ENCODE results near the gene ARL2. TPM values are rescaled to one million over a fixed set of nuclear protein-coding genes. Genes with fewer than 3 reads are reported as not detected.

ARL2 gene
- total RNA-seq, 1 experiment from 2014 or later: 171 TPM

DNA sequence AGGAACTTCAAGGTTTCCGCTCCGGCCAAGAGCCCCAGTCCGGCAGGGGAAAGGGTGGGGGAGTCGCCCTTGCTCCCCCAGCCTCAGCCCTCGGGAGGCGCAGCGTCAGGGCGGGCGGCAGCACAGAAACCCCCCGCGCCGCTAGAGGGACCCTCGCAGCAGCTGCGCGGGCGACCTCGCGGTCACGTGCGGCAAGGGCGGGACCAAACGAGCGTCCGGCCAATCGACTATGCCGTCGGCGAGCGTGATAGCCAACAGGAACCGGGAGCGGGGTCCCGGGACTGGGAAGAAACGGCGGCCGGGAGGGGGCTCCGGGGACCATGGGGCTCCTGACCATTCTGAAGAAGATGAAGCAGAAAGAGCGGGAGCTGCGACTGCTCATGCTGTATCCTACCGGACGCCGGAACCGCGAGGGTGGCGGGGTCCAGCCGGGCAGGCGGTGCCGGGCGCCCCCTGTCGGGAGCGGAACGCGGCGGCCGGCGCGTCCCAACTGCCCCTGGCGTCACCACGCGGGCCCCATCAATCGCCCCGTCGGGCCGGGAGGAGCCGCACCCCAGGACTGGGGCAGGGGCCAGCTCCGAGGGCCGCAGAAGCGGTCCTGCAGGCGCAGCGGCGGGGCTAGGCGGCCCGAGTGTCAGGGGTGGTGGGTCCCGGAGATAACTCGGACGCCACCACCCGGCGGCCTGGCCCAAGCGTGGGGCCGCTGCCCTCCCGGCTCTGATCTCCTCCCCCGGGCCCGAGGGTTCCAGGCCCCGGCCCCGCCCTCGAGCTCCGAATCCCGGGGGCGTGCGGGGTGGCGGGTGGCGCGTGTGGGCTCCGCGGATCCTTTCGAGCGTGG is at the start of gene ARL2 (continued):
- TF ChIP-seq, protein P1, sequence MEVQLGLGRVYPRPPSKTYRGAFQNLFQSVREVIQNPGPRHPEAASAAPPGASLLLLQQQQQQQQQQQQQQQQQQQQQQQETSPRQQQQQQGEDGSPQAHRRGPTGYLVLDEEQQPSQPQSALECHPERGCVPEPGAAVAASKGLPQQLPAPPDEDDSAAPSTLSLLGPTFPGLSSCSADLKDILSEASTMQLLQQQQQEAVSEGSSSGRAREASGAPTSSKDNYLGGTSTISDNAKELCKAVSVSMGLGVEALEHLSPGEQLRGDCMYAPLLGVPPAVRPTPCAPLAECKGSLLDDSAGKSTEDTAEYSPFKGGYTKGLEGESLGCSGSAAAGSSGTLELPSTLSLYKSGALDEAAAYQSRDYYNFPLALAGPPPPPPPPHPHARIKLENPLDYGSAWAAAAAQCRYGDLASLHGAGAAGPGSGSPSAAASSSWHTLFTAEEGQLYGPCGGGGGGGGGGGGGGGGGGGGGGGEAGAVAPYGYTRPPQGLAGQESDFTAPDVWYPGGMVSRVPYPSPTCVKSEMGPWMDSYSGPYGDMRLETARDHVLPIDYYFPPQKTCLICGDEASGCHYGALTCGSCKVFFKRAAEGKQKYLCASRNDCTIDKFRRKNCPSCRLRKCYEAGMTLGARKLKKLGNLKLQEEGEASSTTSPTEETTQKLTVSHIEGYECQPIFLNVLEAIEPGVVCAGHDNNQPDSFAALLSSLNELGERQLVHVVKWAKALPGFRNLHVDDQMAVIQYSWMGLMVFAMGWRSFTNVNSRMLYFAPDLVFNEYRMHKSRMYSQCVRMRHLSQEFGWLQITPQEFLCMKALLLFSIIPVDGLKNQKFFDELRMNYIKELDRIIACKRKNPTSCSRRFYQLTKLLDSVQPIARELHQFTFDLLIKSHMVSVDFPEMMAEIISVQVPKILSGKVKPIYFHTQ (CRISPR knock-in tag; IDR thresholded peaks at IDR 0.05): no peak
- TF ChIP-seq, protein P2, sequence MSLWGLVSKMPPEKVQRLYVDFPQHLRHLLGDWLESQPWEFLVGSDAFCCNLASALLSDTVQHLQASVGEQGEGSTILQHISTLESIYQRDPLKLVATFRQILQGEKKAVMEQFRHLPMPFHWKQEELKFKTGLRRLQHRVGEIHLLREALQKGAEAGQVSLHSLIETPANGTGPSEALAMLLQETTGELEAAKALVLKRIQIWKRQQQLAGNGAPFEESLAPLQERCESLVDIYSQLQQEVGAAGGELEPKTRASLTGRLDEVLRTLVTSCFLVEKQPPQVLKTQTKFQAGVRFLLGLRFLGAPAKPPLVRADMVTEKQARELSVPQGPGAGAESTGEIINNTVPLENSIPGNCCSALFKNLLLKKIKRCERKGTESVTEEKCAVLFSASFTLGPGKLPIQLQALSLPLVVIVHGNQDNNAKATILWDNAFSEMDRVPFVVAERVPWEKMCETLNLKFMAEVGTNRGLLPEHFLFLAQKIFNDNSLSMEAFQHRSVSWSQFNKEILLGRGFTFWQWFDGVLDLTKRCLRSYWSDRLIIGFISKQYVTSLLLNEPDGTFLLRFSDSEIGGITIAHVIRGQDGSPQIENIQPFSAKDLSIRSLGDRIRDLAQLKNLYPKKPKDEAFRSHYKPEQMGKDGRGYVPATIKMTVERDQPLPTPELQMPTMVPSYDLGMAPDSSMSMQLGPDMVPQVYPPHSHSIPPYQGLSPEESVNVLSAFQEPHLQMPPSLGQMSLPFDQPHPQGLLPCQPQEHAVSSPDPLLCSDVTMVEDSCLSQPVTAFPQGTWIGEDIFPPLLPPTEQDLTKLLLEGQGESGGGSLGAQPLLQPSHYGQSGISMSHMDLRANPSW (CRISPR knock-in tag; conservative IDR thresholded peaks at IDR 0.05; ENCODE audit: low read depth): 0 out of 2 replicates have a peak, but pooled peaks have one; percentile 70
- TF ChIP-seq ESRRA (CRISPR knock-in tag; IDR thresholded peaks at IDR 0.05; ENCODE audit: borderline replicate concordance) (peak; percentile 78; the same call in 1 of the 2 replicates), ELF4 (CRISPR knock-in tag; IDR thresholded peaks at IDR 0.05; ENCODE audit: low read depth) (0 out of 2 replicates have a peak, but pooled peaks have one; percentile 25), IRF2 (CRISPR knock-in tag; IDR thresholded peaks at IDR 0.05; ENCODE audit: borderline replicate concordance, low read depth) (no peak), TEAD1 (CRISPR knock-in tag; IDR thresholded peaks at IDR 0.05) (peak; percentile 22; the same call in 1 of the 2 replicates), MYBL2 (CRISPR knock-in tag; IDR thresholded peaks at IDR 0.05) (peak; percentile 8; the same call in 1 of the 2 replicates), PRRX2 (CRISPR knock-in tag; IDR thresholded peaks at IDR 0.05) (no peak), KAT7 (CRISPR knock-in tag; IDR thresholded peaks at IDR 0.05; ENCODE audit: borderline replicate concordance) (peak; percentile 79; the same call in 1 of the 2 replicates), GTF2I (CRISPR knock-in tag; conservative IDR thresholded peaks at IDR 0.05) (no peak), ZNF396 (CRISPR knock-in tag; IDR thresholded peaks at IDR 0.05; ENCODE audit: borderline replicate concordance) (no peak), ZNF671 (CRISPR knock-in tag; IDR thresholded peaks at IDR 0.05) (no peak), SMAD3 (CRISPR knock-in tag; IDR thresholded peaks at IDR 0.05; ENCODE audit: borderline replicate concordance) (peak; percentile 42; the same call in 1 of the 2 replicates), FOXP4 (CRISPR knock-in tag; IDR thresholded peaks at IDR 0.05) (peak; percentile 22)
- TF ChIP-seq, protein P3, sequence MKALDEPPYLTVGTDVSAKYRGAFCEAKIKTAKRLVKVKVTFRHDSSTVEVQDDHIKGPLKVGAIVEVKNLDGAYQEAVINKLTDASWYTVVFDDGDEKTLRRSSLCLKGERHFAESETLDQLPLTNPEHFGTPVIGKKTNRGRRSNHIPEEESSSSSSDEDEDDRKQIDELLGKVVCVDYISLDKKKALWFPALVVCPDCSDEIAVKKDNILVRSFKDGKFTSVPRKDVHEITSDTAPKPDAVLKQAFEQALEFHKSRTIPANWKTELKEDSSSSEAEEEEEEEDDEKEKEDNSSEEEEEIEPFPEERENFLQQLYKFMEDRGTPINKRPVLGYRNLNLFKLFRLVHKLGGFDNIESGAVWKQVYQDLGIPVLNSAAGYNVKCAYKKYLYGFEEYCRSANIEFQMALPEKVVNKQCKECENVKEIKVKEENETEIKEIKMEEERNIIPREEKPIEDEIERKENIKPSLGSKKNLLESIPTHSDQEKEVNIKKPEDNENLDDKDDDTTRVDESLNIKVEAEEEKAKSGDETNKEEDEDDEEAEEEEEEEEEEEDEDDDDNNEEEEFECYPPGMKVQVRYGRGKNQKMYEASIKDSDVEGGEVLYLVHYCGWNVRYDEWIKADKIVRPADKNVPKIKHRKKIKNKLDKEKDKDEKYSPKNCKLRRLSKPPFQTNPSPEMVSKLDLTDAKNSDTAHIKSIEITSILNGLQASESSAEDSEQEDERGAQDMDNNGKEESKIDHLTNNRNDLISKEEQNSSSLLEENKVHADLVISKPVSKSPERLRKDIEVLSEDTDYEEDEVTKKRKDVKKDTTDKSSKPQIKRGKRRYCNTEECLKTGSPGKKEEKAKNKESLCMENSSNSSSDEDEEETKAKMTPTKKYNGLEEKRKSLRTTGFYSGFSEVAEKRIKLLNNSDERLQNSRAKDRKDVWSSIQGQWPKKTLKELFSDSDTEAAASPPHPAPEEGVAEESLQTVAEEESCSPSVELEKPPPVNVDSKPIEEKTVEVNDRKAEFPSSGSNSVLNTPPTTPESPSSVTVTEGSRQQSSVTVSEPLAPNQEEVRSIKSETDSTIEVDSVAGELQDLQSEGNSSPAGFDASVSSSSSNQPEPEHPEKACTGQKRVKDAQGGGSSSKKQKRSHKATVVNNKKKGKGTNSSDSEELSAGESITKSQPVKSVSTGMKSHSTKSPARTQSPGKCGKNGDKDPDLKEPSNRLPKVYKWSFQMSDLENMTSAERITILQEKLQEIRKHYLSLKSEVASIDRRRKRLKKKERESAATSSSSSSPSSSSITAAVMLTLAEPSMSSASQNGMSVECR (CRISPR knock-in tag; IDR thresholded peaks at IDR 0.05; ENCODE audit: borderline replicate concordance): peak; percentile 14; the same call in 1 of the 2 replicates
- TF ChIP-seq, protein P4, sequence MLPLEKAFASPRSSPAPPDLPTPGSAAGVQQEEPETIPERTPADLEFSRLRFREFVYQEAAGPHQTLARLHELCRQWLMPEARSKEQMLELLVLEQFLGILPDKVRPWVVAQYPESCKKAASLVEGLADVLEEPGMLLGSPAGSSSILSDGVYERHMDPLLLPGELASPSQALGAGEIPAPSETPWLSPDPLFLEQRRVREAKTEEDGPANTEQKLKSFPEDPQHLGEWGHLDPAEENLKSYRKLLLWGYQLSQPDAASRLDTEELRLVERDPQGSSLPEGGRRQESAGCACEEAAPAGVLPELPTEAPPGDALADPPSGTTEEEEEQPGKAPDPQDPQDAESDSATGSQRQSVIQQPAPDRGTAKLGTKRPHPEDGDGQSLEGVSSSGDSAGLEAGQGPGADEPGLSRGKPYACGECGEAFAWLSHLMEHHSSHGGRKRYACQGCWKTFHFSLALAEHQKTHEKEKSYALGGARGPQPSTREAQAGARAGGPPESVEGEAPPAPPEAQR (CRISPR knock-in tag; IDR thresholded peaks at IDR 0.05): no peak
- TF ChIP-seq, protein P5, sequence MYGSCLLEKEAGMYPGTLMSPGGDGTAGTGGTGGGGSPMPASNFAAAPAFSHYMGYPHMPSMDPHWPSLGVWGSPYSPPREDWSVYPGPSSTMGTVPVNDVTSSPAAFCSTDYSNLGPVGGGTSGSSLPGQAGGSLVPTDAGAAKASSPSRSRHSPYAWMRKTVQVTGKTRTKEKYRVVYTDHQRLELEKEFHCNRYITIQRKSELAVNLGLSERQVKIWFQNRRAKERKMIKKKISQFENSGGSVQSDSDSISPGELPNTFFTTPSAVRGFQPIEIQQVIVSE (CRISPR knock-in tag; IDR thresholded peaks at IDR 0.05; ENCODE audit: borderline replicate concordance): no peak
- TF ChIP-seq, protein P6, sequence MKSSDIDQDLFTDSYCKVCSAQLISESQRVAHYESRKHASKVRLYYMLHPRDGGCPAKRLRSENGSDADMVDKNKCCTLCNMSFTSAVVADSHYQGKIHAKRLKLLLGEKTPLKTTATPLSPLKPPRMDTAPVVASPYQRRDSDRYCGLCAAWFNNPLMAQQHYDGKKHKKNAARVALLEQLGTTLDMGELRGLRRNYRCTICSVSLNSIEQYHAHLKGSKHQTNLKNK (CRISPR knock-in tag; IDR thresholded peaks at IDR 0.05): no peak
- TF ChIP-seq, protein P7, sequence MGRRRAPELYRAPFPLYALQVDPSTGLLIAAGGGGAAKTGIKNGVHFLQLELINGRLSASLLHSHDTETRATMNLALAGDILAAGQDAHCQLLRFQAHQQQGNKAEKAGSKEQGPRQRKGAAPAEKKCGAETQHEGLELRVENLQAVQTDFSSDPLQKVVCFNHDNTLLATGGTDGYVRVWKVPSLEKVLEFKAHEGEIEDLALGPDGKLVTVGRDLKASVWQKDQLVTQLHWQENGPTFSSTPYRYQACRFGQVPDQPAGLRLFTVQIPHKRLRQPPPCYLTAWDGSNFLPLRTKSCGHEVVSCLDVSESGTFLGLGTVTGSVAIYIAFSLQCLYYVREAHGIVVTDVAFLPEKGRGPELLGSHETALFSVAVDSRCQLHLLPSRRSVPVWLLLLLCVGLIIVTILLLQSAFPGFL (CRISPR knock-in tag; IDR thresholded peaks at IDR 0.05; ENCODE audit: borderline replicate concordance): no peak

Measured in WTC11 (cell line).